ENCODE measurements around the gene ATXN2.
A peak's percentile ranks its signal among the peaks of the same experiment; 100 is the strongest.
"Not testable (repeated sequence)": the region's sequence is repeated elsewhere in the genome, so short reads cannot be mapped to it uniquely, and the experiment has no call there.

The ATXN2 gene

DNA sequence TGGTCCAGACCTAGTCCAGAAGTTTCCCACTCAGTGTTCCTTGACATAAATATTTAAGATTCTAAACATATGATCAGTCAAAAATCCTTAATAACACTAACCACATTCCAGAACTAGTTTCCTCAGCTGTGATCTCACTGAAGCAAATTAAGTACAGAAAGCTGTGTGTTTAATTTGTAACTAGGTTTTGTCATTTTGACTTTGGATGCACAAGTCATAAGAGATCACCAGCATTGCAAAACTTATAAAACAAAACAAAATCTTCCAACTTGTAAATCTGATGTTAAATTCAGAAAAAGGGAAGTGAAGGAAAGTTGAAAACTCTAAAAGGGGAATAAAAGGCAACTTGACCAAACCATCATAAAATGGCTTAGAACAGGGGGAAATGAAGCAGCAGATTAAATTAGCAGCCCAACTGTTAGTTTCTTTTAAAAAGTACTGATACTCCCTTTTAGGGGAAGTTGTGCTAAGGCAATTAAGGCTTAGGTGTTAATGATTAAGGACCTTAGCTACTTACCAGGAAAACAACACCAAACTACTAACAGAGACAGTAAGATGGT, 136.8 kb downstream of the ATXN2 start:
- no peak overlapping the region for H3K27ac Mint-ChIP-seq
- ATAC-seq, result no peak
- no peaks in the 10 kb centered on the region for H3K27me3 Mint-ChIP-seq
- no peaks in the 10 kb centered on the region for H3K4me1 Mint-ChIP-seq
- no peak for DNase-seq
- peaks cover 6% of the 10 kb centered on the region for H3K36me3 Mint-ChIP-seq (ENCODE audit: low read depth)
- no peaks in the 10 kb centered on the region for H3K9me3 Mint-ChIP-seq
- H3K4me3 Mint-ChIP-seq, result no peak overlapping the region

DNA sequence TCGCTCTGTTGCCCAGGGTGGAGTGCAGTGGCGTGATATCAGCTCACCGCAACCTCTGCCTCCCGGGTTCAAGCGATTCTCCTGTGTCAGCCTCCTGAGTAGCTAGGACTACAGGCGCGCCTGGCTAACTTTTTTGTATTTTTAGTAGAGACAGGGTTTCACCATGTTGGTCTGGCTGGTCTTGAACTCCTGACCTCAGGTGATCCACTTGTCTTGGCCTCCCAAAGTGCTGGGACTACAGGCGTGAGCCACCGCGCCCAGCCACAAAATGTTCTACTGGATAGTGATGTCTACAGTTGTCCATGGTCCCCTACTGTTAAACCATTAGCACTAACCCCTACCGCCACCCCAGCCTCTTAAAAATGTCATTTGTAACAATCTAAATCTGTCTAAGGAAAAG, 139.0 kb downstream of the ATXN2 start:
- DNase-seq, ATAC-seq: not testable (repeated sequence)

DNA sequence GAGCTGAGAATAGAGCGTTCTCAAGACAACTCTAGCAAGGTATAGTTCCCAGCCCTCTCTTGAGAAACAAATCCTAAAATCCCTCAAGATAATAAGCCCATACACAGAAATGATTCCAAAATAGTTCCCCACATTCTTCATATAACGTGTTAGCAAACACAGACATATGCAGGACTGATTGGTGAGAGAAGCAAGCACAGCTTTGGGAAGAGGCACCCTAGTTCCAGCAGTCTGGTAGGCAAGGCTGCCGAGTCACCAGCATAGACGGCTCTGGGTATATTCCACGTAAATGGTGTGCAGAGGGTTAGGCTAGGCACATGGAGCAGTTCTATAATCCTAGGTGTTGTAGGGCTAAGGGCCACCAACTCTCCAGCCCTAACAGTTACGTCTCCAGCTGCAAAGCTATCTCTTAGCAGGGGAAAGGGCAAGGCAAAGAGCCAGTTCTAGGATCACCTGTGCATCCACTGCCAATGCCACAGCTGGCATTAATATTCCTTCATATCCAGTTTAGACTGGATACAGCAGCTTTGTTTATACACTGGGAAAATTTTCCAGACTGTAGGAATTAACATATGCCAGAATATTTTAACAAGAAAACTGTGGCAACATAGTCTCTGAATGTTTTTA, 140.5 kb downstream of the ATXN2 start:
- H3K4me3 Mint-ChIP-seq, result no peak overlapping the region
- peaks cover 14% of the 10 kb centered on the region for H3K36me3 Mint-ChIP-seq (ENCODE audit: low read depth)
- DNase-seq, result no peak
- H3K4me1 Mint-ChIP-seq, result peaks cover 8% of the 10 kb centered on the region
- H3K27ac Mint-ChIP-seq, result no peak overlapping the region
- no peak for ATAC-seq
- no peaks in the 10 kb centered on the region for H3K9me3 Mint-ChIP-seq
- H3K27me3 Mint-ChIP-seq, result no peaks in the 10 kb centered on the region

More for the DNA sequence above, 139.0 kb downstream of the ATXN2 start:
- H3K4me1 Mint-ChIP-seq; H3K27ac Mint-ChIP-seq; H3K36me3 Mint-ChIP-seq (ENCODE audit: low read depth); H3K27me3 Mint-ChIP-seq; H3K4me3 Mint-ChIP-seq; H3K9me3 Mint-ChIP-seq: not testable (repeated sequence)

DNA sequence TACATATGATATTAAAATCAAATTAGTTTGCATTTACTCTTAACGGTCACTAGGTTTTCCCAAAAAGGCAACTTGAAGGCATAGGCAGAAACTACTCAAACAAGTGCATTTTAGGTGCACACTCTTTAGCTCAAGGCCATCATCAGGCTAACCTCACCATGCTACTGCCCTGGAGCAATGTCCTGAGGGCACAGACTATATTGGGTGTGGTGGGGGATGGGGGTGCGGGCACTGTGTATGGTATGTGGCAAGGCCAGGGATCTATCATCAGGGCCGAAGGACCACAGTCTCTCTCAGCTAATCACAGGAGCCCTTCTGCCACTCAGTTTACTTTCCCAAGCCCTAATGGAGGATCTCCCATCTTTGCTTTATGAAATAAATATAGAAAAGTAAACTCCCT, 141.5 kb downstream of the ATXN2 start:
- no peak for ATAC-seq
- Mint-ChIP-seq H3K9me3 (no peaks in the 10 kb centered on the region), H3K4me1 (peaks cover 8% of the 10 kb centered on the region), H3K36me3 (ENCODE audit: low read depth) (peaks cover 20% of the 10 kb centered on the region), H3K4me3 (no peak overlapping the region), H3K27me3 (no peaks in the 10 kb centered on the region), H3K27ac (no peak overlapping the region)
- DNase-seq, result no peak

DNA sequence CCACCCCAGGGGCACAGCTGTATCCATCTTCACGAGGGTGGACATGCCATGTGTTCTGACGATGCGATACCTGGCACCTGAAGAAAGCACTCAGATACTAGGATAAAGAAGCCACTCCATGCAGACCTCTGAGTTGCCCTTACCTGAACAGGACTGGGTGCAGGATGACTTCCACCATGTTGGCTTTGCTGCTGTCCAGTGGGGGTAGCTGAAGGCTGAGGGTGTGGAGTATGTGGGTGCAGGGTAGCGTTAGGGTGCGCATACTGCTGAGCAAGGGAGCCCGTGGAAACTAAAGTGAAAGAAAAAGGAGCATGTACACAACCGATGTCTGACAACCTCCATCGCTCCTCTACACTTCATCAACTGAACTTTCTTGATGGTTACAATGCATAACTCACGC, 142.0 kb downstream of the ATXN2 start:
- Mint-ChIP-seq H3K4me1 (peaks cover 8% of the 10 kb centered on the region), H3K27me3 (no peaks in the 10 kb centered on the region), H3K9me3 (no peaks in the 10 kb centered on the region), H3K27ac (no peak overlapping the region), H3K4me3 (no peak overlapping the region), H3K36me3 (ENCODE audit: low read depth) (peaks cover 20% of the 10 kb centered on the region)
- DNase-seq (no peak), ATAC-seq (no peak)

DNA sequence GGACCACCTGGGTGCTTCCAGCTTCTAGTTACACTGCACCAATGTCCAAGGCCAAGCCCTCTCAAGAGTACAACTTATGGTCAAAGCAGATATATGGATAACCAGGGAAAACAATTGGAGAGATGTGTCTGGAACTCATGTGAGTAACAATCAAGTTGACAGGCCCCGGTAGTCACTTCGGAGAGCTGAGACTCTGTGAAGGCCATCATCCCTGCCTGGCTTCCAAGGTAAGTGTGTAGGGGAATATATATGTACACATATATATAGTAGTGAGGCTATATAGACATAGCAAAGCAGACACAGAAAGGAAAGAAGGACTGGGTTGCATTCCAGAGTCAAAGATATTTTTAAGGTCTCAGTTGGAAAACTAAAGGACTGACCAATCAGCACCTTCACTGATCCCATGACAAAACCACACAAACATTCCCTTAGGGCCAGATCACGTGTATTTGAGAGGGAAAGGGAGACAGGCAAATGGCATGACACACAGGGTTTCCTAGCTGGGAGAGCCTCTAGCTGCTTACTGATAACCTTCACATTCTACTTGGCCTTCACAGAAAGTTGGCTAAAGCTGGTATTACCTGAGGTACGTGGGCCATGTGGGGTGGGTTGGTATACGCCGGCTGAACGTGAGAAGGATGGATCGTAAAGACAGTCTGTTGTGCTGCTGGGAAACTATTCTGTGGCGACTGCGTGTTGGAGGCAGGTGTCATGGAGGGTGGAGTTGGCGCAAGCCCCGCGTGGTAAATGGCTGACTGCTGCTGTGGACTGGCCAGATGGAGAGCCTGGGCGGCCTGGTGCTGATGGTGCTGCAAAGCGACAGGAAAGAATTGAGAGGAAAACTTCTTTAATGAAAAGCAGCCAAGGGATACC, 143.4 kb downstream of the ATXN2 start:
- DNase-seq (no peak), ATAC-seq (no peak)
- no peaks in the 10 kb centered on the region for H3K9me3 Mint-ChIP-seq
- peaks cover 18% of the 10 kb centered on the region for H3K4me1 Mint-ChIP-seq
- no peak overlapping the region for H3K27ac Mint-ChIP-seq
- H3K36me3 Mint-ChIP-seq (ENCODE audit: low read depth), result peaks cover 31% of the 10 kb centered on the region
- no peaks in the 10 kb centered on the region for H3K27me3 Mint-ChIP-seq
- no peak overlapping the region for H3K4me3 Mint-ChIP-seq

DNA sequence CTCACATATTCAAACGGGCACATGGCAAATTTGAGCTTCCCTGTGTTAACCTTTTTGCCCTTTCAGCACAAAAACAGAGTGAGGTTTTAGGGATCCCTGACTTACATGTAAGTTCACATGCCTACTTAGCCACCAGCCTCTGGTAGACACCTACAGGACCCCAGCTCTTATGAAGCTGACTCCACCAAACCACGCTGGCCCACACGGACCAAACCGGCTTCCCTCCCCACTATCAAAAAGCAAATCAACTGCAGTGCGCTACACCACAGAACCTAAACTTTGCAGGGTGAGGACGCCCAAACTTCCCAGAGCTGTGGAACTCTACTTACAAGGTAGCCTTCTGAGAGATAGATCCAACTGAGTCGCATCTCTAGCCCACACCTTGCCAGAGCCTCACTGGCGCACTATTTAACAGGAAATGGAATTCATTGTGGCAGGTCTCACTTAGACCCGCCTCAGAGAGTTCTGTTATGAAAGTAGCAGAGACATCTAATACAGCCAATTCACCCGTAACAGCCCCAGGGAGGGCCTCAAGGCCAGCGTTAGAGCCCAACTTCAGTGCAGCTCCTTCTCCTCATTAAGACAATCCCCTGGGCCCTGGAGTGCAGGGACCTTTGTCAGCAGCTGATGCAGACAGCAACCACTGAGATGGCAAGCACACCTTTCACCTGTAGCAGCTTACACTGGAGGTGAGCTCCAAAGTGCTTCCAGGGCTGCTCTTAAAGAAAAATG, 144.2 kb downstream of the ATXN2 start:
- Mint-ChIP-seq H3K27ac (peak overlapping the region; percentile 20), H3K36me3 (ENCODE audit: low read depth) (peaks cover 32% of the 10 kb centered on the region), H3K4me1 (peaks cover 26% of the 10 kb centered on the region), H3K4me3 (no peak overlapping the region), H3K27me3 (no peaks in the 10 kb centered on the region), H3K9me3 (no peaks in the 10 kb centered on the region)
- peak; percentile 27 for ATAC-seq
- DNase-seq, result no peak

DNA sequence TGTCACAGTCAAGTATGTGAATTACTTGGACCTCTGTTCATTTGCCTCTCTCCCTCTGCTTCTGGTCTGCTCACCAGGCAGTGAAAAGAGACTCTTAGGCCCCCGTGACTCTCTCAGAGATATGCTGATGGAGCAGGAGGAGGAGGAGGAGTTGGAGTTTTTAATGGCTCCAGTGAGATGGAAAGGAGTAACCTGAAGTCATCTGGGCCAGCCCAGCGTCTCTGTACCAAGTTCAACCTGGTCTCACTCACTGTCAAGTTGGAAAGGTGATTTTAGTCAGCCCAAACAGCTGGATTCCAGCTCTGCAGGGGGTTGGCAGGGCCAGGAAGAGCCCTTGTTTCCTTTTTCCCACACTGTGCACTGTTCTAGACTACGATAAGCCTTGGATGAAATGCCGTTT, 144.8 kb downstream of the ATXN2 start:
- H3K4me3 Mint-ChIP-seq, result no peak overlapping the region
- no peak overlapping the region for H3K27ac Mint-ChIP-seq
- ATAC-seq (no peak), DNase-seq (no peak)
- no peaks in the 10 kb centered on the region for H3K9me3 Mint-ChIP-seq
- H3K27me3 Mint-ChIP-seq, result no peaks in the 10 kb centered on the region
- H3K4me1 Mint-ChIP-seq, result peaks cover 31% of the 10 kb centered on the region
- peaks cover 34% of the 10 kb centered on the region for H3K36me3 Mint-ChIP-seq (ENCODE audit: low read depth)

DNA sequence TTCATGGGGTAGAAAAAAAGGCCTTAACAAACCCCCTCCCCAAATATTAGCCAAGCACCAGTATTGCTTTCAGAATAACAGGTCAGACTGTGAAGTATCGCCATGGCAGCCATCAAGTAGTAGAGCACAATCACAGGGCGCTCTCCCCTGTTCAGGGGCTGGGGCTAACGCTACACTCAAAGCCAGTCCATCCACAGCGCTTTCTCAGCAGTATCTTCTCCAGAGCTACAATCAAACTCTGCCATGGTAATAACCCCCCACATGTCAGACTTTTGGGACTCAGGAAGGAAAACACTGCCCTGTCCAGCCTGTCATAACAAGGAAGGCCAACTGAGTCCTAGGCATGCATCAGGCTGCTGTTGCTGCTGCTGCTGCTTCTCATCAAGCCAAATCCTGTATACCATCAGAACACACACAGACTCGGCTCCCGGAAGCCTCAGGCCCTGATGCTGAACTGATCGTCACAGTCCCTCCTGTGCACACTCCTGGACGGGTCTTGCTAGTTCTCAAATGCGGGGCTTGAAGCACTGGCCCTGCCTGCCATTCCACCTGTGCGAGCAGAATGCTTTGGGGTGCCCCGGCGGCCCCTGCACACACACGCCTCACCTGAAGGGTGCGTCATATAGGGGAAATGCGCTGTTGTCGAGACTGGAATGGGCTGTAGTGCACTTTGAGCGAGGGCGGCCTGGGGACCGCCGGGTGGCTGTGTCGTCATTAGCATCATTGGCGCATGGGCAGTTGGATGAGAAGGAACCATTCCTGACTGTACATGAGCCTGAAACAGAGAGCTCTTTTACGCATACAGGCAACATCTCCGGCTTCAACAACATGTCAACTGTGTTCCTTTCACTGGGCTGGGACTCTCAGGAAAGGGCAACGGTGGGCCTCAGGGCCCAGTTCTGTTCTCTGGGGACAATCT, 145.8 kb downstream of the ATXN2 start:
- Mint-ChIP-seq H3K9me3 (no peaks in the 10 kb centered on the region), H3K27me3 (no peaks in the 10 kb centered on the region), H3K4me1 (peaks cover 38% of the 10 kb centered on the region), H3K4me3 (no peak overlapping the region), H3K27ac (peak overlapping the region; percentile 54), H3K36me3 (ENCODE audit: low read depth) (peaks cover 42% of the 10 kb centered on the region)
- DNase-seq (no peak), ATAC-seq (no peak)

DNA sequence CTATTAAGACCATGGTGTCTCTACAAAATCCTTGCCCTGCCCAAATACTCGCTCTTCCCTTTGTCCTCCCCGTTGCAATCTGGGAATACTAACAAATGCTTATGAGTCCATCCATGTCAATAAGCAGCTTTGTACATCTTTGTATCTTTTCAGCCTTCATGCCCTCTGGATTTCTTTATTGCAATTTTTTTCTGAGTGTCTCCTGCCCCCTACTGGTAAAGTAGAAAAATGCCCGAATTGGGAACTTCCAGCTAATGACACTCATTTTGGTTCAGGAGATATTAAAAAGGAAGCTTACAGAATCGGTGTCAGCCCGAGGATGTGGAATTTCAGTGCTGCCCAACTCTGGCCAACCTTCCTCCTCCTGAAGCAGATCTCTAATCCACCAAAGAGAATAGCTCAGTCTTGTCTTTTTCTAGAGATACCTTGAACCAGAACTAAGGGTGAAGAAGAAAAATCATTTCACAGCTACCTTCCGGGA, 147.4 kb downstream of the ATXN2 start:
- Mint-ChIP-seq H3K4me1 (peaks cover 50% of the 10 kb centered on the region), H3K4me3 (no peak overlapping the region), H3K36me3 (ENCODE audit: low read depth) (peaks cover 52% of the 10 kb centered on the region), H3K9me3 (no peaks in the 10 kb centered on the region), H3K27me3 (no peaks in the 10 kb centered on the region), H3K27ac (peak overlapping the region; percentile 13)
- DNase-seq (no peak), ATAC-seq (no peak)

DNA sequence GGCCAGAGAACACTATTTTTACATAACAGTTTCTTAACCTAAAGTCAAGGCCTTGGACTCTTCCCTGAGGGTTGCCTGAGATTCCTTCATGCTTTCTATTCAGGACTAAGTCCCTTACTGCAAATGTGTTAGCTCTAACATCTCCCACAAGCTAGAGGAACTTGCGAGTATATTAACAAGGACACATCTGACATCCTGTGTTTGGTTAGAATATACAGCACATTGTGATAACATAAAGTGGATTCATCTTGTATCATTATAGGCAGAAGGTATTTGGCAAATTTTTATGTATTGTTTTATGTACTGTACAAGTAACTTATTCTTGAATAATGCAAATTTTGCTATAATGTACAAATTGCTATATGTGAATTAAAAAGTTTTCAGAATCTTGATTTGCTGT, 147.9 kb downstream of the ATXN2 start:
- ATAC-seq (no peak), DNase-seq (no peak)
- H3K9me3 Mint-ChIP-seq, result no peaks in the 10 kb centered on the region
- H3K4me1 Mint-ChIP-seq, result peaks cover 54% of the 10 kb centered on the region
- H3K27me3 Mint-ChIP-seq, result no peaks in the 10 kb centered on the region
- no peak overlapping the region for H3K4me3 Mint-ChIP-seq
- peaks cover 57% of the 10 kb centered on the region for H3K36me3 Mint-ChIP-seq (ENCODE audit: low read depth)
- H3K27ac Mint-ChIP-seq, result no peak overlapping the region

DNA sequence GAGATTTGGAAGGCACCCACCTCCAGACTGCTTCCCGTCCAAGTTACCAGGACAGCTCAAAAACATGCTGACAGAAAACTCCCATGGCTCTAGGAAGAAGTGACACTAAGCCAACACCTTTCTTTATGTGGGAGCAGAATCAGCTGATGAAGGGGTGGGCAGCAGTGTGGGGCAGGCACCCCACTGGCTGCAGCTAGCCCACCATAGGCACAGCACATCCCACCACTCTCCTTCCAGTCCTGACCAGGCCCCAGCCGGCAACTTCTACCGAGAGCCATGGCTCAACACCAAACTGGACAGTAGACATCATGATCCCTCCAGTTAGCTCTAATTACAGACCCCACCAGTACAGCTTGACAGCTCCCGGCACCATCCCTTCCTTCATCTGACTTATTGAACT, 148.4 kb downstream of the ATXN2 start:
- H3K27me3 Mint-ChIP-seq, result no peaks in the 10 kb centered on the region
- ATAC-seq, result no peak
- no peaks in the 10 kb centered on the region for H3K9me3 Mint-ChIP-seq
- peaks cover 60% of the 10 kb centered on the region for H3K4me1 Mint-ChIP-seq
- H3K36me3 Mint-ChIP-seq (ENCODE audit: low read depth), result peaks cover 58% of the 10 kb centered on the region
- no peak for DNase-seq
- peak overlapping the region; percentile 74 for H3K27ac Mint-ChIP-seq
- no peak overlapping the region for H3K4me3 Mint-ChIP-seq

DNA sequence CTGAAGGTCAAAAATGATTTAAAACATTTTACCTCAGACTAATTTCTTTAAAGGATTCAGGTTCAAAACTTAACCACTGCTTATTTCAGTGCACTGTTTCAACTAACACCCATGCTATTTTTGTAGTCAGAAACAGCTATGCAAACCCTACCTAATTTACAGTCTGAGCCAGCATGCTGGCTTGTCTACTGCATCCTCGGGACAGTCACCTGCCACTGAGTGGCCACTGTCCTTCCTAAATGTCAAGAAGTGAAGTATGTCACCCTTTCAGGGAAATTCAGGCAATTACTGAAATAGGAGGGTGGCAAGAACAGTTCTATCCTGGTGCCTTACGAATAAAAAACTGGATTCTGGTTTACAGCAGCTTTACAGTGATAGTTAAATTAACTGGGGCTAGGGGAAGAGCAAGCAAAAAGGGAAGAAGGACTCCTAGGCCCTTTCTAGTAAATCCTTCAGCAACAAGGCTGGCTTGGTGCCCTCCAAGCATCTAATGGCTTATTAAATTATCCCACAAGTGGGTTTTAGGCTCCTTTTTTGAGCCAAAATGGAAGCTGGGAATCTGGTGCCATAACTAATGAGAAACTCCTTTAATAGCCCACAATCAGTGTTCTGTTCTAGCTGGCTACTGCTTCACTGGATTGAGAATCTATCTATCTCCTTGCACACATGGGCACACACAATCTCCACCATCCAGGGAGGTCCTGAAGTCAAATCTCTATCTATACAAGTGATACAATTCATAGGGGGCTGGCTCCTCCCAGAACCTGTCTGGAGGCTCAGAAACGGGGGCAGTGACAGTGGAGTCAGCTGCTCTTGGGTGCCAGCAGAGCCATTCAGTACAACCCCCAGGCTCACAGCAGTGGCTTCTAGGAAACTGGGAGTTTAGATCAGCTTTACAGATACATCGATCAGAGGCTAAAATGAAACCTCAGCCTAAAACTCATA, 150.0 kb downstream of the ATXN2 start:
- Mint-ChIP-seq H3K4me1 (peaks cover 67% of the 10 kb centered on the region), H3K27me3 (no peaks in the 10 kb centered on the region), H3K4me3 (no peak overlapping the region), H3K36me3 (ENCODE audit: low read depth) (peaks cover 57% of the 10 kb centered on the region), H3K27ac (peak overlapping the region; percentile 58), H3K9me3 (no peaks in the 10 kb centered on the region)
- no peak for DNase-seq
- no peak for ATAC-seq
